Fibroblast of gingiva (primary cell): ENCODE measurements around the gene CYP26A1.

Experiments used
- DNase-seq: peaks from one replicate; pipeline ENCODE4 v3.0.0-alpha.2; 2011; ENCODE audit warnings: low read depth

The CYP26A1 gene, protein sequence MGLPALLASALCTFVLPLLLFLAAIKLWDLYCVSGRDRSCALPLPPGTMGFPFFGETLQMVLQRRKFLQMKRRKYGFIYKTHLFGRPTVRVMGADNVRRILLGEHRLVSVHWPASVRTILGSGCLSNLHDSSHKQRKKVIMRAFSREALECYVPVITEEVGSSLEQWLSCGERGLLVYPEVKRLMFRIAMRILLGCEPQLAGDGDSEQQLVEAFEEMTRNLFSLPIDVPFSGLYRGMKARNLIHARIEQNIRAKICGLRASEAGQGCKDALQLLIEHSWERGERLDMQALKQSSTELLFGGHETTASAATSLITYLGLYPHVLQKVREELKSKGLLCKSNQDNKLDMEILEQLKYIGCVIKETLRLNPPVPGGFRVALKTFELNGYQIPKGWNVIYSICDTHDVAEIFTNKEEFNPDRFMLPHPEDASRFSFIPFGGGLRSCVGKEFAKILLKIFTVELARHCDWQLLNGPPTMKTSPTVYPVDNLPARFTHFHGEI

DNA sequence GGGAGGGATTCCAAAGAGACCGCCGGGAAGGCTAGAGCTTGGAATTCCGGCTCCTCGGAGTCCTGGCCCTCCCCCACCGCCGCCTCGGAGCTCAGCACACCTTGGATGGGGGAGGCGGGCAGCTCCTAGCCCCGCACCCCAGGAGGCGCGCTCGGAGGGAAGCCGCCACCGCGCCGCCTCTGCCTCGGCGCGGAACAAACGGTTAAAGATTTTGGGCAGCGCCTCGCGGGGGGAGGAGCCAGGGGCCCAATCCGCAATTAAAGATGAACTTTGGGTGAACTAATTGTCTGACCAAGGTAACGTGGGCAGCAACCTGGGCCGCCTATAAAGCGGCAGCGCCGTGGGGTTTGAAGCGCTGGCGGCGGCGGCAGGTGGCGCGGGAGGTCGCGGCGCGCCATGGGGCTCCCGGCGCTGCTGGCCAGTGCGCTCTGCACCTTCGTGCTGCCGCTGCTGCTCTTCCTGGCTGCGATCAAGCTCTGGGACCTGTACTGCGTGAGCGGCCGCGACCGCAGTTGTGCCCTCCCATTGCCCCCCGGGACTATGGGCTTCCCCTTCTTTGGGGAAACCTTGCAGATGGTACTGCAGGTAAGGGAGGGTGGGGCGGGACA is at the start of gene CYP26A1:
CYP26A1 (plus strand) TSS at position 355 of the 608 bp plus-strand sequence; CDS start at position 397, 42 bp downstream.
- DNase-seq = no peak

DNA sequence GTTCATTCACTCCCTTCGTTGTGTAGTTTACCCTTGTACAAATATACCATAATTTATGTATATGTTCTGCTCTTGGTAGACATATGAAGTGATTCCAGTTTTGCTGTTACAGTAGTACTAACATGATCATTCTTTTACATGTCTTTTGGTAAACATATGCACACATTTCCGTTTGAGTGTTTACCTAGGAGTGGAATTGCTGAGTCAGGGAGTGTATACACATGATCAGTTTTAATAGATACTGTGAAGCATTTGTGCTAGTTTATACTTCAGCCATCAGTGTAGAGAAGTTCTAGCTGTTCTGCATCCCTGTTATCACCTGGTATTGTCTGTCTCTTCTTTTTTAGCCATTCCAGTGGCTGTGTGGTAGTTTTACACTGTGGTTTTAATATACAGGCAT is 47.6 kb upstream of the CYP26A1 start:
- DNase-seq = no peak

DNA sequence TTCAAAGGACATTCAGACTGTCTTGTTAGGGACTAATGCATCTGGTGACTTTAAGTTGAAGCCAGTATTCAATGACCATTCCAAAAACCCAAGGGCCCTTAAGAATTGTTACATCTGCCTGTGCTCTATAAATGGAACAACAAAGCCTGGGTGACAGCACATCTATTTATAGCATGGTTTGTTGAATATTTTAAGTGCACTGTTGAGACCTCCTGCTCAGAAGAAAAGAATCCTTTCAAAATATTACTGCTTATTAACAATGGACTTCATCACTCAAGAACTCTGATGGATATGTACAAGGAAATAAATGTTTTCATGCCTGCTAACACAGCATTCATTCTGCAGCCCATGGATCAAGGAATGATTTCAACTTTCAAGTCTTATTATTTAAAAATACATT is 46.2 kb upstream of the CYP26A1 start:
- DNase-seq = no peak

DNA sequence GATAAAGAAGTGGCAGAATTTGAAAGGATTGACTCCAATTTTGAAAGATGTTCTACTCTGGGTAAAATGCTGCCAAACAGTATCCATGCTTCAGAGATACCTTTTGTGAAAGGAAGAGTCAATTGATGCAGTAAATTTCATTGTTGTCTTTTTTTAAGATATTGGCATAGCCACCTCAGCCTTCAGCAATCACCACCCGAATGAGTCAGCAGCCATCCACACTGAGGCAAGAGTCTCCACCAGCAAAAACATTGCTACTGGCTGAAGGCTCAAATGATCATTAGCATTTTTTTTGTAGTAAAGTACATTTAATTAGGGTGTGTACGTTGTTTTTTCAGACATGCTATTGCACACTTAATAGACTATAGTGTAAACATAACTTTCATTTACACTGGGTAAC is 44.8 kb upstream of the CYP26A1 start:
- DNase-seq = peak; percentile 39

DNA sequence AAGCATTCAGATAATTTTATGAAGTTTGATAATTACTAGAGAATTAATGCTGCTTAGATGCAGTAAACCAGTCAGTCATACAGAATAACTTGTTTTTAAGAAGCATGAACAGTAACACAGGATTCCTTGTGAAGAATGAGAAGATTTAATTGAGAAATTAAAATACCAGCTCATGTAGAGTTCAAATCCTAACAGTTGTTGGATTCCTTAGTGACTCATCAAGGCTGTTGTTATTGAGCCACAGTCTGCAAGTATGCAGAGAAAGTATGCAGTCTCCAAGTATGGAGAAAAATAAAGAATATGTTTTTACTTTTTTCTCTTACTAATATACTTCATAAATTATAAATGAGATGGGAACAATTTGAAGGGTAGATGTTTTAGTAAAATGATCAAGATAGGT is 43.3 kb upstream of the CYP26A1 start:
- DNase-seq = peak; percentile 62

DNA sequence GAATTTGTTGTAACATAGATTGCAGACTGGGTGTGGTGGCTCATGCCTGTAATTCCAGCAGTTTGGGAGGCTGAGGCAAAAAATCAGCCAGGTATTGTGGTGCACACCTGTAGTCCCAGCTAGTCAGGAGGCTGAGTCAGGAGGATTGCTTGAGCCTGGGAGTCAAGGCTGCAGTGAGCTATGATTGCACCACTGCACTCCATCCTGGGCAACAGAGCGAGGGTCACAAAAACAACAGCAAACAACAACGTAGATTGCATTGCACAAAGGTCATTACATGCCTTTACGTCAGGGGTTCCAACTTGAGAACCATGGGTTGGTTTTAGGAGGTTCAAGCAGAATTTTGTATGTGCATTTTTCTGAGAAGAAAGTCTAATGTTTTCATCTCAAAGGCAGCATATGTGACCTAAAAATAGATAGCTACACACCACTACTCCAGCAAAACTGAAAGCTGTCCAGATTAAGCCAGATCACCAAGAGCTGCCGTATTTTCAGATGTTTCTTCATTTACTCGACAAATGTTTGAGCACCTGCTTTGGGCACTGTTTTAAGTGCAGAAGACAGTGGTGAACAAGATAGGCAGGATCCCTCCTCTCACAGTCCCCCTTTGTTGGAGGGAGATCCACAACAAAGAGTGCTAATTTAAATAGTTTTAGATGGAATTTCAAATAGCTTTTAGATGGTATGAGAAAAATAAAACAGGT is 41.4 kb upstream of the CYP26A1 start:
- DNase-seq = no peak

DNA sequence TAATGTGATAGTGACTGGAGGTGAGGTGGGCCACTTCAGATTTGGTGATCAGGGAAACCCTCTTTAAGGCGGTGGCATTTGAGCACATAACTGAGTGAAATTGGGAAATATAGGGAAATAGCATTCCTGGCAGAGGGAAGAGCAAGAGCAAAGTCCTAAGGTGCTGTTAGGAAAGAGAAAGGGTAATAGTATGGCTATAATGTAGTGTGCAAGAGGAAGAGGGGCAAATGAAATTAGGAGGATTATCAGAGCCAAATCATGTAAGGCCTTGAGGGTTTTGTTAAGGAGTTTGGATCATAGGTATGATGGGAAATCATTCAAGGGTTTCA is 40.9 kb upstream of the CYP26A1 start:
- no peak for DNase-seq

DNA sequence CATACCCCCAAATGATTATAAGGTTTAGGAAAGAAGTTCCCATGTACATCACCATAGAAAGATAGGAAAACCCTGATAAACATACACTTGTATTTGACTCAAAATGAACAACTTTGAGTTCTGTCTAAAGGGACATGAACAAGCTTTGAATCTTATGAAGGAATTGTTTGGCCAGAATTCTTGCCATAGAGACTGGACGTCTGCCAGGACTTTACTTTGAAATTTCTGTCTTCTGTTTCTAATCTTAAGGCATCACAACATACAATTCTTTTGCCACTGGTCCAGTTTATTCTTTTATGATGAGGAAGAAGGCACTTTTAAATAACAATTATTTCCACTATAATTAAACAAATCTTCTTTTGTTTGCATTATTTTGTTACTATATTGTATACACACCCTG is 39.3 kb upstream of the CYP26A1 start:
- peak; percentile 32 for DNase-seq

DNA sequence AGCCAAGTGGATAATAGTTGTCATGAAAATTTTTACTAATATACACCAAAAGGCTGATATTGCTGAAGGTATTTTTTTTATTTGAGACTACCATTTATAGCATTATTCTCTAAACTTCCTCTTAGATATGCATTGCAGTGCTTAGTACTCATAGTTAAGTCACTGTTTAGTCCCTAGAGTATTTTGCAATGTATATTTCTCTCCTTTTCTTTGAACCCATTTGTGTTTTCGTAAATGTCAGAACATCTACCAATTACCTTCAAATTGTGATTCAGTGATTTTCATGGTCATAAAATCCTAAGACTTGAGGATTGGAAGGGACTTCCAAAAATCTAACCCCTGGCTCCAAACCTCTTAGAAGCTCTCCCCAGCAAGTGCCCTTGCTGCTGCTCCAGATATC is 34.6 kb upstream of the CYP26A1 start:
- peak; percentile 17 for DNase-seq

DNA sequence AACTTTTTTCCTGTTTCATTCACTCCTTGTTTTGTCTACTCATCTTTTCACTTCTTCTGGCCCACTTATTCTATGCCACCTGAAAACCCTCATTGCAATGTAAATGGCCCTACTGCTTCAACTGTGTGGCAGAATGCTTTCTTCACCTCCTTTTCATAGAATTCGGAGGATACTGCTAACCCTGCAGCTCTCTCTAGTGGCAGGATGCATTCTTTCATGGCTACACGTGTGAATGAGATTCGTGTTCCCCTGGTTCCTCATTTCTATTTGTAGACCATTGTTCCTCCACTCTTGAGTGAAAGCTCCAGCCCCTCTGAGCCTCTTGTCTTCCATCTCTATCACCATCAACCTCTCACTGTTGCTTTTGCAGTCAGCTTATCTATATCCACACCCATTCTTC is 34.0 kb upstream of the CYP26A1 start:
- peak; percentile 24 for DNase-seq

DNA sequence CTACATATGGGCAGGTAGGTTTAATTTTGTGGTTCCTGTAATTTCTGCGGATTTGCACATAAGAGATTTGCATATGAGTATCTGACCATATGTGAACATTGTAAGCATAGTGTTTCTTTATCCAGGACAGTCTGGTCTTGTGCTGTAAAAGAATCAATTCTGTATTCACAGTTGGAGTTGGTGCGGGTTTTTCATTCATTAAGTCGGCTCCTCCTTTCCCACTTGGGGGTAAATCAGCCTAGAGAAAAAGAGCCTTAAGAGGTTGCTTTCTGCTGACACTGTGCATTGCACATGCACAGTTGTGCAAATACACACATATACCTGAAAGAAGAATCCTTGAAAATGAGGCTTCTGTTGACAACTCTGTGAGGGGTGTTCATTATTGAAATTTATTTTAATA is 19.2 kb upstream of the CYP26A1 start:
- DNase-seq = no peak

DNA sequence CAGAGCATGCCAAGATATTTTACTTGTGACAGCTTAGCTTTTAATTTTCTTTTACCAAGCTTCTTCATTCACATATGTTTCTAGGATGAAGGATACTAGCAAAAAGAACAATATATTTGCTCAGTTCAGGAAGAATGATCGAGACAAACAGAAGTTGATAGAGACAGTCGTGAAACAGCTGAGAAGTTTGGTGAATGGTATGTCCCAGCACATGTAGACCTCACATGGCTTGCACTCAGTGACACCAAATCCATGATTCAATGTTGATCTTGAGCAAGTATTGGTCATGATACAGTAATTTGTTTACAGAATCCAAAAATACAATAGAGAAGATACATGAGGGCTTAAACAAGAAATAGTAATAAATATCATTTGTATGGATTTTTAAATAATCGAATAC is 15.6 kb upstream of the CYP26A1 start:
- DNase-seq = no peak

DNA sequence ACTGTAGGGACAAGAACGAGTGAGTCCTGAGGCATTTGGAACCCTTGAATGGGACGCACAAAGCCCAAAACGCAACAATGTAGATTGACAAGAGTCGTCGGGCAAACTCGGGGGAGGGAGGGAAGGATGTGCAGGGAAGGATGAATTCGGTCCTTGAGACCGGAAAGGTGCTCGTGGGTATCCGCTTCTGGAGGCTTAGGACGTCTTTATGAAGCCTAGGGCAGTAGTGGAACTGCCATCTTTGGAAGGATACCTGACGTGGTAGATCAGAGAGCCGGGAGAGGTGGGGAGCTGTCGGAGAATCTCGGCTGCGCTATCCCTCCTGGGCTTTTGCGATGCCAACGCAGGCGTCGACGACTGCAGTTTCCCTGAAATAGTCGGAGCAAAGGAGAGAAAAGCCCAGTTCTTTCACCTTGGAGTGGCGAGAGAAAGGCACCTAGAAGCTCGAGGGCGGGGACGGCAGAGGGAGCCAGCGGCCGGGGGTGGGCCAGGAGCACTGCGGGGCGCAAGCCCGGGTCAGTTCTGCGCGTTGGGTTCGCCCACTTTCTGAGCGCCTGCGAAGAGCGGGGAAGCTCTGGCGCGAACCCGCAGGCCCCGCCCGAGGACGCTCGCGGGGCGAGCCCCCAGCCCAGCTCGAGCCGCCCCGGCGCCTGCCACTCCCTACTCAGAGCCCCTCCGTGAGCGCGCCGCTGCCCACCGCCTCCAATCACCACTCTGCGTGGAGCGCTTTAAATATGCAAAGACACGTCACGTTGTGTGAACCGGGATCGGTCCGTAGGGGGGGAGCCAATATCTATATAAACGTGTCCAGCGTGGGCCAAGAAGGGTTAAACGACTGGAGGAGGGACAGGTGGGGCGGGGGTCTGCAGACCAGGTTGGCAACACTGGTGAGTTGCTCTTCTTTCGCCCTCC is 13.5 kb upstream of the CYP26A1 start, which contains the start of gene CYP26C1:
CYP26C1 (plus strand) TSS at position 824 of the 912 bp plus-strand sequence. CDS start 466 bp downstream, outside the sequence.
- DNase-seq = no peak

DNA sequence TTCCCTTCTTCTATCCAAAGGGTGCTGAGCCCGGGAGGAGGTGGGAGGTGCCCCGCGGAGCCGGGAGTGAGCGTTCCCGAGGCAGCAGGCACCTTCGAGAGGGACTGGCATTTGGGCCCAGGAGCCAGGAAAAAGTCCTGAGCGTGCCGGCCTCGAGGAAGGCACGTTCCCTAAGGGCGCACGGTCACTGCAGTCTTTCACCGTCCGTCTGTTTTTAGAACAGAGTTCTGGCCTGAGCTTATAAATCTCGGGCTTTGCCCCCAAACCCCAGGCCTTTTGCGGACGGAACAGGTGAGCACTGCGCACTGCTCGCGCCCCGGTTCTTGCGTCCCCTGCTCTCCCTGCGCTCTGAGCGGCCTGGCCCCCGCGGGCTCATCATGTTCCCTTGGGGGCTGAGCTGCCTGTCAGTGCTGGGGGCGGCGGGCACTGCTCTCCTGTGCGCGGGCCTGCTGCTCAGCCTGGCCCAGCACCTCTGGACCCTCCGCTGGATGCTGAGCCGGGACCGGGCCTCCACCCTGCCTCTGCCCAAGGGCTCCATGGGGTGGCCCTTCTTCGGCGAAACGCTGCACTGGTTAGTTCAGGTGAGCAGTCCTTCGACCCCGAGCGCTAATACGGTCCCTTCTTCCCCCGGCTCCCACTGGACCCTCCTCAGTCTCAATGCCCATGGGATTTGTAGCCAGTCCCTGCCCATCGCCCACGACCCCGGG is 12.7 kb upstream of the CYP26A1 start:
- DNase-seq = no peak

DNA sequence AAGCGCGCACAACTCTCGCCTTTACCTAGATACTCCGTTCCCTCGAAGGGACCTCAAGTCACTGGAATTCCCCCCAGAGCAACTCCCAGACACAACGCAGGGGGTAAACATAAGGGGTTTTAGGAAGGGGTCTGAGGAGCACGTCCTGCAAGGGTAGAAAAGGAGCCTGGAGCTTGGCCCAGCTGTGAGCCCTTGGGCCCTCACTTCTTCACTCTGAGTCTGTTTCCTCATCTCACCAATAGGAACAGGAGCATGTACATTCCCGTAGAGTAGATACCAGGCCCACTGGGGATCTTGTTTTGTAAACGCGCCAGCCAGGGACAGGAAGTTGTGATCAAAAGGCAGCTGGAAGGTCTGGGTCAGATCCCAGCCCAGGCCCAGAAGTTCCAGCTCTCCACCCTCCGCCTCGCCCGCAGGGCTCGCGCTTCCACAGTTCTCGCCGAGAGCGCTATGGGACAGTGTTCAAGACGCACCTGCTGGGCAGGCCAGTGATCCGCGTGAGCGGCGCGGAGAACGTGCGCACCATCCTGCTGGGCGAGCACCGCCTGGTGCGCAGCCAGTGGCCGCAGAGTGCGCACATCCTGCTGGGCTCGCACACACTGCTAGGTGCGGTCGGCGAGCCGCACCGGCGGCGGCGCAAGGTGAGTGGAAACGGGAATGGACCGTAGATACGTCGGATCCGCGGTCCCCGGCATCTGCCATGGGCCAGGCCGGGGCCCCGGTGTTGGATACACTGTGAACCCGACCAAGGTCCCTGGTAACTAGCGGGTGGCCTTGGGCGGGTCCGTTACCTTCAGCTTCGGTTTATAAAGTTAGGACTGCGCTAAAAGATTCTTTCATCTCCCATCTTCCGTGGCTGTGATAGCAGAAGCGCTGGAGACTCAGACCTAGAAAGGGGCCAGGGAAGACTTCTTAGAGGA is 11.8 kb upstream of the CYP26A1 start:
- no peak for DNase-seq

DNA sequence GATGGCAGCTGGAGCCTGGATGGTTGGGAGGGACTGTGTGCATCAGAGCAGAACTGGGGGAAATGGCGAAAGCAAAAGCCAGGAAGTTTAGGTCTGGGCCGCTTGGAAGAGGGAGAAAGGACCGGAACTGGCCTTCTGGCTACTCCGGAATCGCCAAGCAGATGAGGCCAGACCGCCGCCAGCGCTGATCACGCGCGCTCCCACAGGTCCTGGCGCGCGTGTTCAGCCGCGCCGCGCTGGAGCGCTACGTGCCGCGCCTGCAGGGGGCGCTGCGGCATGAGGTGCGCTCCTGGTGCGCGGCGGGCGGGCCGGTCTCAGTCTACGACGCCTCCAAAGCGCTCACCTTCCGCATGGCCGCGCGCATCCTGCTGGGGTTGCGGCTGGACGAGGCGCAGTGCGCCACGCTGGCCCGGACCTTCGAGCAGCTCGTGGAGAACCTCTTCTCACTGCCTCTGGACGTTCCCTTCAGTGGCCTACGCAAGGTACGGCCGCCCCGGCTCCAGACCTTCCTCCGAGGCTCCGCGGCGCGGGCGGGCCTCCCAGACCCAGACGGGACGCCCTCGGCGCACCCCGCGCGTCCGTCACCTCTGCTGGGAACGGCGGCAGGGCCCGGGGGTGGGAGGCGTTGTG is 11.1 kb upstream of the CYP26A1 start:
- peak; percentile 18 for DNase-seq

DNA sequence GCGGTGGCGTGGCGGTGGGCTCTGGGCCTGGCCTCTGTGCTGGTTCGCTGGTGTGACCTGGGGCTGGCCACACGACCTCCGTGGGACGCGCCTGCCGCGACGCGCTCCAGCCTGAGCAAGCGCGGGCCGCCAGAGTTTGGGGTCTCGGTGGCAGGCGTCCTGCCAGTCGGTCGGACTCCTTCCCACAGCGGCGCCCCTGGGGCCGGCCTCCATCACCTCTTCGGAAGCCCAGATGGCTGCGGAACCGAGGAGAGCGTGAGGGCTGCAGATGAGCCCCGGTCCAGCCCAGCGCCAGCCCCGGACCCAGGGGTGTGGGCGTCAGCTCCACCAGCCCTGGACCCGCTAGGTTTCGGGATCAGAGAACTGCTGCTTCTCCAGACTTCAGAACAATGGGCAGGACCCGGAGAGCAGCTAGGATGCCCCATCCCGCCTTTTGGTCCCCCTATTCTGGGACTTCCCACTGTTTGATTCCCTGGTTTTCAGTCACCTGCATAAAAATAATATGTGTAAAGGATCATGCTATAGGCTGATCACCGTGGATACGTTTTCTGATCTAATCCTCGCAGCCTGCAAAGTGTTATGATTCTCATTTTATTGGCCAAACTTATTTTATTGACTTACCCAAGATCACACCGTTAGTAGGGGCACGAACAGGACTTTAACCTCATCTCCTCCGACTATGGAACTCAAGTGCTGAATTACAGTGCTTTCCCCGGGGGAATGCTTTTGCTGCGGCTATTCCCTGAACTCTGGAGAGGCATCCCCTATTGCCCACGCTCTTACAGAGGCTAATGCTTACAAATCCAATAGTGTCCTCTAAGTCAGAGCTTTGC is 10.3 kb upstream of the CYP26A1 start:
- DNase-seq = no peak

DNA sequence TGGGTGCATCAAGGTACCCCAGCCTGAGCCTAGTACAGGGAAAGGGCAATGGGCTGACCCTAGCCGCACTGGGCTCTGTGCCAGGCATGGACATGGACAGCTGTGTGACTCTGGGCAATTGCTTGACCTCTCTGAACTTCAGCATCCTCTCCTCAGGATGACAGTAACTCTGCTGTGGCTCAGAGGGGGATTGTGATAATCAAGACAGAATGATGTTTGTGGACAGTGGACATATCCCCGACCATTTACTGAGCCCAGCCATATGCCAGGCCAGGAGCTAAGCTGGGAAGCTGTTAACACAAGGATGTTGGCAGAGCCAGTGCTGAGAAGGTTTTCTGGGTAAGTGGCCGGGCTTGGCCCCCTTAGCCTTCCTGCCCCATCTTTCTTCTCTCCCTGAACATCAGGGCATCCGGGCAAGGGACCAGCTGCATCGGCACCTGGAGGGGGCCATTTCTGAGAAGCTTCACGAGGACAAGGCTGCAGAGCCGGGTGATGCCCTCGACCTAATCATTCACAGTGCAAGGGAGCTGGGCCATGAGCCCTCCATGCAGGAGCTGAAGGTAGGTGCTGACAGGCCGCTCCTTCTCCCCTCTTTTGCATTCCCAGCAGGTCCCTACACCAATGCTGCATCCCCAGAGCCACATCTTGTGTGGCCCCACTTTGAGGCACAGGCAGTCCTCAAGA is 9.6 kb upstream of the CYP26A1 start:
- no peak for DNase-seq
